GM12878 (cell line): ENCODE results near the gene TOMM34.

Experiments used
- CEBPB ChIP-seq, 2 experiments: fragments of 150-350 bp in 1 of 2; IDR thresholded peaks; 2 replicates each; pipeline ENCODE4 v1.6.1; 2012 to 2014; ENCODE audit warnings: low read depth in 2 of 2, low read length in 2 of 2, borderline replicate concordance in 1 of 2, inconsistent platforms in 1 of 2
- FOXM1 ChIP-seq: IDR thresholded peaks from 2 replicates; pipeline ENCODE4 v1.6.1; 2012; ENCODE audit warnings: low read depth, mild to moderate bottlenecking, inconsistent platforms, low read length, moderate library complexity
- MYC ChIP-seq: IDR thresholded peaks from 2 replicates; pipeline ENCODE4 v1.6.1; 2011; ENCODE audit warnings: mild to moderate bottlenecking, low read length, moderate library complexity, inconsistent platforms; ENCODE audit not compliant: insufficient read depth, insufficient replicate concordance, insufficient read length, severe bottlenecking
- NBN ChIP-seq: fragments of 450-650 bp; IDR thresholded peaks from 2 replicates; pipeline ENCODE4 v1.6.1; 2016
- POLR2A ChIP-seq: IDR thresholded peaks from 2 replicates; pipeline ENCODE4 v1.6.1; 2011; ENCODE audit warnings: low read depth, mild to moderate bottlenecking, low read length
- POLR2AphosphoS2 ChIP-seq: IDR thresholded peaks from 2 replicates; pipeline ENCODE4 v1.6.1; 2011; ENCODE audit warnings: low read depth, mild to moderate bottlenecking, low read length, improper control_type of control experiment, moderate library complexity
- USF2 ChIP-seq: IDR thresholded peaks from 2 replicates; pipeline ENCODE4 v1.6.1; 2011; ENCODE audit warnings: low read depth, low read length, improper control_type of control experiment, borderline replicate concordance
- TF ChIP-seq, protein P1 (sequence below): IDR thresholded peaks from 2 replicates; pipeline ENCODE4 v1.6.1; 2012; ENCODE audit warnings: low read length, inconsistent platforms
- TF ChIP-seq, protein P2 (sequence below), 3 experiments: IDR thresholded peaks in 2 of 3; conservative IDR thresholded peaks in 1 of 3; 2 replicates each; pipeline ENCODE4 v1.5.1; 2011; ENCODE audit warnings: low read depth in 3 of 3, low read length in 3 of 3, mild to moderate bottlenecking in 3 of 3, control low read depth in 2 of 3, moderate library complexity in 2 of 3, inconsistent platforms in 1 of 3, mixed read lengths in 1 of 3; ENCODE audit not compliant: control insufficient read depth in 2 of 3, insufficient read depth in 1 of 3; ENCODE audit errors: extremely low read depth in 1 of 3

- TF ChIP-seq, protein P1, sequence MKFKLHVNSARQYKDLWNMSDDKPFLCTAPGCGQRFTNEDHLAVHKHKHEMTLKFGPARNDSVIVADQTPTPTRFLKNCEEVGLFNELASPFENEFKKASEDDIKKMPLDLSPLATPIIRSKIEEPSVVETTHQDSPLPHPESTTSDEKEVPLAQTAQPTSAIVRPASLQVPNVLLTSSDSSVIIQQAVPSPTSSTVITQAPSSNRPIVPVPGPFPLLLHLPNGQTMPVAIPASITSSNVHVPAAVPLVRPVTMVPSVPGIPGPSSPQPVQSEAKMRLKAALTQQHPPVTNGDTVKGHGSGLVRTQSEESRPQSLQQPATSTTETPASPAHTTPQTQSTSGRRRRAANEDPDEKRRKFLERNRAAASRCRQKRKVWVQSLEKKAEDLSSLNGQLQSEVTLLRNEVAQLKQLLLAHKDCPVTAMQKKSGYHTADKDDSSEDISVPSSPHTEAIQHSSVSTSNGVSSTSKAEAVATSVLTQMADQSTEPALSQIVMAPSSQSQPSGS = no peak
- TF ChIP-seq, protein P2, sequence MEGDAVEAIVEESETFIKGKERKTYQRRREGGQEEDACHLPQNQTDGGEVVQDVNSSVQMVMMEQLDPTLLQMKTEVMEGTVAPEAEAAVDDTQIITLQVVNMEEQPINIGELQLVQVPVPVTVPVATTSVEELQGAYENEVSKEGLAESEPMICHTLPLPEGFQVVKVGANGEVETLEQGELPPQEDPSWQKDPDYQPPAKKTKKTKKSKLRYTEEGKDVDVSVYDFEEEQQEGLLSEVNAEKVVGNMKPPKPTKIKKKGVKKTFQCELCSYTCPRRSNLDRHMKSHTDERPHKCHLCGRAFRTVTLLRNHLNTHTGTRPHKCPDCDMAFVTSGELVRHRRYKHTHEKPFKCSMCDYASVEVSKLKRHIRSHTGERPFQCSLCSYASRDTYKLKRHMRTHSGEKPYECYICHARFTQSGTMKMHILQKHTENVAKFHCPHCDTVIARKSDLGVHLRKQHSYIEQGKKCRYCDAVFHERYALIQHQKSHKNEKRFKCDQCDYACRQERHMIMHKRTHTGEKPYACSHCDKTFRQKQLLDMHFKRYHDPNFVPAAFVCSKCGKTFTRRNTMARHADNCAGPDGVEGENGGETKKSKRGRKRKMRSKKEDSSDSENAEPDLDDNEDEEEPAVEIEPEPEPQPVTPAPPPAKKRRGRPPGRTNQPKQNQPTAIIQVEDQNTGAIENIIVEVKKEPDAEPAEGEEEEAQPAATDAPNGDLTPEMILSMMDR (IDR thresholded peaks at IDR 0.05 in 2 of 3, conservative IDR thresholded peaks at IDR 0.05 in 1 of 3; ENCODE audit: control insufficient read depth in 2 of 3, extremely low read depth in 1 of 3, insufficient read depth in 1 of 3, low read depth in 3 of 3, low read length in 3 of 3) = peak; percentile 66 to 71 (median 69)
- TF ChIP-seq FOXM1 (no peak), POLR2AphosphoS2 (no peak), MYC (no peak), POLR2A (no peak), CEBPB (IDR thresholded peaks at IDR 0.05; ENCODE audit: borderline replicate concordance in 1 of 2, low read depth in 2 of 2, low read length in 2 of 2) (no peak), NBN (no peak), USF2 (no peak)
These were observed 48.8 kb downstream of the TOMM34 start for GRCh38 chr20:44911264-44911921.
